ENCODE results near the gene DLGAP1.

DNA sequence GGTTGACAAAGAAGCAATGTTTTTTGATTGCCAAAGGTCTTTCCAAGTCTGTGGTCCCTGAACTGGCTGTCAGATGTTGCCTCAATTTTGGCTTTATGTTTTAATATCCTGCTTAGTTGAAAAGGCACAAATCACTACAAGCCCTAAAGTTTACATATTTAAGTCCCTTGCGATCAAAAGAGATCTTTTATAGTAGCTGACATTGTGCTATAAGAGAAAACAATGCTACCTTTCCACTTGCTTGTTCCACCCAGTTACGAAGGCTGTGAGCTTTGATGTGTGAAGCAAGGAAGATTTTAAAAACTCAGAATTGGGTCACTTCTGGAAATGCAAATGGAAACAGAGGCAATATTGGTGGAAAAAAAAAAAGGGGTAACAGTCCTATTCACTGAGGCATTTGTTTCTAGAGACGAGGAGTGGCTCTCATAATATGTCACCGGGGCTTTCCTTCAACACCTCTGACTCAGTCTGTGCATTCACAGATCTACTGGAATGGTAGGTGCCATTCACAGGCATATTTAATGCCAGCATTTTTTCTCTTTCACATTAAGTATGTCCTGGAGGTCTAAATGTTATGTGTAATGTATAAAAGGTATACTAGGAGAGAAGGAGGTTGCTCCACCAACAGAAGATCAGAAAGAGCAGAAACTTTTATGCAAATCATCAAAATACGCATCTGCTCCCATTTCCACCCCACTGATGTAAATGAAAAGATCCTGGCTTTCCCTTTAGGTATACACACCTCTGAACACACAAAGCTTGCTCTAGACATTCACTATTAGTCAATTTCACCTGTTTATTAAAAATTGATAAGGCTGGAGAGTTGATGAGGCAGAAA, 913.3 kb downstream of the DLGAP1 start:
- TF ChIP-seq, protein P1, sequence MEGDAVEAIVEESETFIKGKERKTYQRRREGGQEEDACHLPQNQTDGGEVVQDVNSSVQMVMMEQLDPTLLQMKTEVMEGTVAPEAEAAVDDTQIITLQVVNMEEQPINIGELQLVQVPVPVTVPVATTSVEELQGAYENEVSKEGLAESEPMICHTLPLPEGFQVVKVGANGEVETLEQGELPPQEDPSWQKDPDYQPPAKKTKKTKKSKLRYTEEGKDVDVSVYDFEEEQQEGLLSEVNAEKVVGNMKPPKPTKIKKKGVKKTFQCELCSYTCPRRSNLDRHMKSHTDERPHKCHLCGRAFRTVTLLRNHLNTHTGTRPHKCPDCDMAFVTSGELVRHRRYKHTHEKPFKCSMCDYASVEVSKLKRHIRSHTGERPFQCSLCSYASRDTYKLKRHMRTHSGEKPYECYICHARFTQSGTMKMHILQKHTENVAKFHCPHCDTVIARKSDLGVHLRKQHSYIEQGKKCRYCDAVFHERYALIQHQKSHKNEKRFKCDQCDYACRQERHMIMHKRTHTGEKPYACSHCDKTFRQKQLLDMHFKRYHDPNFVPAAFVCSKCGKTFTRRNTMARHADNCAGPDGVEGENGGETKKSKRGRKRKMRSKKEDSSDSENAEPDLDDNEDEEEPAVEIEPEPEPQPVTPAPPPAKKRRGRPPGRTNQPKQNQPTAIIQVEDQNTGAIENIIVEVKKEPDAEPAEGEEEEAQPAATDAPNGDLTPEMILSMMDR (IDR thresholded peaks at IDR 0.05; ENCODE audit: low read length) = no peak
- TF ChIP-seq EZH2 (IDR thresholded peaks at IDR 0.05; ENCODE audit: borderline replicate concordance, low read length) = no peak

Measured in OCI-LY1 (cell line).